Kidney (tissue), 14 donors: ENCODE data around the gene MDFI. TPM values are rescaled to one million over a fixed set of nuclear protein-coding genes. Genes with fewer than 3 reads are reported as not detected.
A peak's percentile ranks its signal among the peaks of the same experiment; 100 is the strongest.

ENCODE experiments used
- DNase-seq, 5 donors: peaks; one replicate each; pipeline ENCODE4 v3.0.0-alpha.2; 2013 to 2020
- FAIRE-seq: peaks from 2 replicates; lab custom pipeline; 2012; peaks lifted over from hg19 to GRCh38; lab: Jason Lieb, UNC
- H3K27ac ChIP-seq, 2 donors: one replicate each; pipeline ENCODE4 v1.7.0; 2013; ENCODE audit warnings: low read depth in 2 of 2, low read length in 2 of 2, inconsistent platforms in 1 of 2
- H3K27me3 ChIP-seq: one replicate; pipeline ENCODE4 v1.7.1; 2013; ENCODE audit warnings: low read length, inconsistent platforms; ENCODE audit not compliant: control insufficient read depth, insufficient read depth
- H3K36me3 ChIP-seq, 3 donors: one replicate each; pipeline versions ENCODE4 v1.7.0 to v1.7.1; 2013; ENCODE audit warnings: low read length in 3 of 3, control low read depth in 1 of 3, inconsistent platforms in 1 of 3; ENCODE audit not compliant: insufficient read depth in 3 of 3, control insufficient read depth in 2 of 3
- H3K4me1 ChIP-seq, 3 donors: one replicate each; pipeline versions ENCODE4 v1.7.0 to v1.7.1; 2013; ENCODE audit warnings: low read length in 3 of 3, inconsistent platforms in 1 of 3, low read depth in 1 of 3; ENCODE audit not compliant: control insufficient read depth in 2 of 3, insufficient read depth in 2 of 3
- H3K4me3 ChIP-seq, 3 donors: one replicate each; pipeline versions ENCODE4 v1.7.0 to v1.8.1; 2013; ENCODE audit warnings: low read length in 3 of 3, control low read depth in 1 of 3, inconsistent platforms in 1 of 3
- H3K9ac ChIP-seq, 3 donors: one replicate each; pipeline versions ENCODE4 v1.7.0 to v1.7.1; 2013; ENCODE audit warnings: low read length in 3 of 3, control low read depth in 1 of 3, inconsistent platforms in 1 of 3
- H3K9me3 ChIP-seq, 3 donors: one replicate each; pipeline versions ENCODE4 v1.7.0 to v1.7.1; 2013; ENCODE audit warnings: low read length in 3 of 3, control low read depth in 1 of 3, inconsistent platforms in 1 of 3; ENCODE audit not compliant: control insufficient read depth in 2 of 3, insufficient read depth in 1 of 3
- intact Hi-C: fragments of 100-400 bp; cut with DNase I; formaldehyde crosslinking; loops from one replicate; pipeline ENCODE4 v1.11.1; 2022
- polyA plus RNA-seq: library from polyadenylated mRNA; stranded (reverse); fragments of 350-450 nt; fragmentation: Illumina TruSeq; extraction: RNeasy Lipid Tissue Mini Kit (QIAGEN cat#74804); gene quantifications from one replicate; pipeline ENCODE4 v1.2.3, GENCODE V29; 2014; ENCODE audit warnings: low read depth, low replicate concordance; ENCODE audit not compliant: insufficient read depth
- total RNA-seq: library from RNA; stranded (reverse); fragmentation: NEBNext Ultra II Directional; extraction: Animal tissue kit (Norgen Biotek cat#: 25700); gene quantifications from one replicate; pipeline ENCODE4 v1.2.1, GENCODE V29; 2021
- TF ChIP-seq, protein P1 (sequence below): IDR thresholded peaks from 3 replicates; pipeline ENCODE4 v1.5.1; 2012; ENCODE audit warnings: mild to moderate bottlenecking, moderate library complexity, borderline replicate concordance; ENCODE audit not compliant: insufficient read depth; ENCODE audit errors: extremely low read depth
- donor health status: control.
- donor health status: control.
- donor health status: control.
- donor health status: control.
- donor health status: control.
- donor health status: DM: yes; HTN: yes; CAD: no.
- donor health status: Normal renal cell carcinoma (clear cell type).

The MDFI gene
- total and polyA plus RNA-seq, 2 donors from 2014 or later = 2.3 to 16.9 TPM

DNA sequence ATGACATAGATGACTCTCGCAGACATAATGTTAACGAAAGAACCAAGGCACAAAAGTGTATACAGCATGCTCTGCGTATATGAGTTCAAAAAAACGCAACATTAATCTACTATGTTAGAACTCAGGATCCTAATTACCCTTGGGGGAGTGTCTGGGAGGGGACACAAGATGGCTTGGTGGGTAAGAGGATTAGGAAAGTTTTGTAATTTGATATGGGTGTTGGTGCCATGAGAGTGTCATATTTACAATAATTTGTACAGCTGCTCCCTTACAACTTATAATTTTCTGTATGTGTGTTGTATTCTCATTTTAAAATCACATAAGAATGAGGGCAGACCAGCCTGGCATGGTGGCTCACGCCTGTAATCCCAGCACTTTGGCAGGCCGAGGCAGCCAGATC lies 58.5 kb downstream of the MDFI start:
- H3K4me1 ChIP-seq = peaks cover 0 to 20% (median 11%) of the 10 kb centered on the region in 3 donors
- DNase-seq (peak in 1 of 5 donors; percentile 6), FAIRE-seq (no peak)
- no peak overlapping the region for H3K4me3 ChIP-seq
- no peaks in the 10 kb centered on the region for H3K36me3 ChIP-seq
- TF ChIP-seq, protein P1, sequence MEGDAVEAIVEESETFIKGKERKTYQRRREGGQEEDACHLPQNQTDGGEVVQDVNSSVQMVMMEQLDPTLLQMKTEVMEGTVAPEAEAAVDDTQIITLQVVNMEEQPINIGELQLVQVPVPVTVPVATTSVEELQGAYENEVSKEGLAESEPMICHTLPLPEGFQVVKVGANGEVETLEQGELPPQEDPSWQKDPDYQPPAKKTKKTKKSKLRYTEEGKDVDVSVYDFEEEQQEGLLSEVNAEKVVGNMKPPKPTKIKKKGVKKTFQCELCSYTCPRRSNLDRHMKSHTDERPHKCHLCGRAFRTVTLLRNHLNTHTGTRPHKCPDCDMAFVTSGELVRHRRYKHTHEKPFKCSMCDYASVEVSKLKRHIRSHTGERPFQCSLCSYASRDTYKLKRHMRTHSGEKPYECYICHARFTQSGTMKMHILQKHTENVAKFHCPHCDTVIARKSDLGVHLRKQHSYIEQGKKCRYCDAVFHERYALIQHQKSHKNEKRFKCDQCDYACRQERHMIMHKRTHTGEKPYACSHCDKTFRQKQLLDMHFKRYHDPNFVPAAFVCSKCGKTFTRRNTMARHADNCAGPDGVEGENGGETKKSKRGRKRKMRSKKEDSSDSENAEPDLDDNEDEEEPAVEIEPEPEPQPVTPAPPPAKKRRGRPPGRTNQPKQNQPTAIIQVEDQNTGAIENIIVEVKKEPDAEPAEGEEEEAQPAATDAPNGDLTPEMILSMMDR = no peak
- H3K9me3 ChIP-seq = no peaks in the 10 kb centered on the region
- H3K27ac ChIP-seq = no peak overlapping the region
- intact Hi-C loops = no loop called here
- H3K27me3 ChIP-seq = no peaks in the 10 kb centered on the region
- no peak overlapping the region for H3K9ac ChIP-seq

DNA sequence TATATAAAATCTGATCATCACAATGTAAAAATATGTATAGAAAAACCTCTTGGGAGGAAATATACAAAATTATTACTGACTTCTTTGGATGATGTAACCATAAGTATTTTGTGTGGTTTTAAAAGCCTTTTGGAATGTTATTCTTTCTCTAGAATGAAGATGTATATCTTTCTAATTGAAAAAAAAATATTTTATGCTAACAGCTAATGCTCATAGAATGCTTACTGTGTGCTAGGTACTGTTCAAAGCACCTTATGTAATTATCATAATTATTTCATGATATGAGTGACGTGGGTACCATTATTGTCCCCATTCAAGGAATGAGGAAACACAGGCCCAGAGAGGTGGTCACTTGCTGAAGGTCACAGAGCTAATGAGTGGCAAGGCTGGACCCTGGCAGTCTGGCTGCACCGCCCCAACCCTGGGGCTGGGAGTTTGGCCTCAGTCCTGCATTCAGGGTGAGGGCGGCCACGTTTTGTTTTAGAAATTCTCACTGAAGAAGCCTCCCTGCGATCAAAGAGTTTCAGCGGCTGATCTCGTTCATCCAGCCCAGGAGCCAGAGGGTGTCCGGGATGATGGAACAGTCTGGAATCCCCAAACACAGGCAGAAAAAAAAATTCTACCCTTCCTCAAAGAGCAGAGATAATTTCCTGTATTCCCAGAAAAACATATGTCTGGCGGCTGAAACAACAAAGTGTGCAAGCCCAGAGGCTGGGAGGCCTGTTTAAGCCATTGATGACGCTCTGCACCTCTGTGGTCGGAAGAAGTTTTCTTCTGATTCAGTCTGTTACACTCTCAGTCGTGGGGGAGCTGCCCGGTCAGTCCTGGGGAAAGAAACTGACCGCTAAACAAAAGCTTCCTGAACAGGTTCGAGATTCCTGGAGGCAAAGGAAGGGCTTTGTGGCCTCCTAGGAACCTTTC lies 59.9 kb downstream of the MDFI start:
- FAIRE-seq (no peak), DNase-seq (peak in 2 of 5 donors; percentile 27 to 61)
- intact Hi-C loops = no loop called here
- Histone ChIP-seq H3K27me3 (no peaks in the 10 kb centered on the region), H3K9ac (peak overlapping the region in 1 of 3 donors; percentile 15), H3K4me1 (peaks cover 0 to 21% (median 11%) of the 10 kb centered on the region in 3 donors), H3K27ac (peak overlapping the region; percentile 41 to 57), H3K36me3 (no peaks in the 10 kb centered on the region), H3K4me3 (no peak overlapping the region), H3K9me3 (no peaks in the 10 kb centered on the region)
- TF ChIP-seq, protein P1 = no peak

DNA sequence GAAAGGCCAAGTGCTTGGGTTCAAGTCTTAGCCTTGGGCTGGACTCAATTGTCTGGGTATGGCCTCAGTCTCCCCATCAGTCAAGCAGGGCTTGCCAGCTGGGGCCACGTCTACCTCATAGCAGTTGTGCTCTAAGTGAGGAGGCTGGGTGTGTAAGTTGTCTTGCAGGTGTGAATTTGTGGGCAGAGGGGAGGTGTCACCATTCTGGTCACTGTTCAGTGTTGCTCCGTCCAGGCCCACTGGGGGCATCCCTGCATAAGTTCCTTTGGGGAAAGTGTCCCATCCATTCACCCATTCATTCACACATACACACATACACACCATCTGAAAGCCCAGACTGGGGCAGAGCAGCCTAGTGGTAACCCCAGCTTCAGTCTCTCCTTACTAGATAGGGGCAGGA lies 60.8 kb downstream of the MDFI start:
- Histone ChIP-seq H3K4me3 (no peak overlapping the region), H3K36me3 (no peaks in the 10 kb centered on the region), H3K9ac (peak overlapping the region in 1 of 3 donors; percentile 15), H3K4me1 (peaks cover 0 to 18% (median 11%) of the 10 kb centered on the region in 3 donors), H3K27me3 (no peaks in the 10 kb centered on the region), H3K27ac (peak overlapping the region; percentile 41 to 57), H3K9me3 (no peaks in the 10 kb centered on the region)
- FAIRE-seq (no peak), DNase-seq (no peak)
- TF ChIP-seq, protein P1 = no peak
- intact Hi-C loops = no loop called here
